Panc1 (cell line): Measurements from ENCODE around the gene SLC40A1. TPM values are rescaled to one million over a fixed set of nuclear protein-coding genes. Genes with fewer than 3 reads are reported as not detected.

Experiments used
- ATAC-seq: fragments of 200-7000 bp; cut with Tn5 transposase; 2 replicates; pipeline ENCODE4 v1.9.1; 2020; ENCODE audit warnings: mild to moderate bottlenecking, moderate library complexity
- BruUV-seq: library from RNA; stranded (reverse); fragments of 400-500 nt; replicated peaks from 2 replicates; lab custom pipeline; 2021; lab: Mats Ljungman, UMichigan
- CTCF ChIA-PET: fragments of 300-600 bp; sonication (Branson Sonifier 250); formaldehyde crosslinking; loops from one replicate; lab custom pipeline; 2022; ENCODE audit warnings: antibody characterized with exemption; lab: Charles Lee
- POLR2A ChIA-PET: fragments of 300-600 bp; sonication (Branson Sonifier 250); formaldehyde crosslinking; loops from one replicate; lab custom pipeline; 2022; ENCODE audit warnings: antibody characterized with exemption; lab: Charles Lee
- DNase-seq: peaks from one replicate; pipeline ENCODE4 v3.0.0-alpha.2; 2010; ENCODE audit warnings: low read depth, low spot score
- H3K27ac ChIP-seq: 2 replicates; pipeline ENCODE4 v1.5.1; 2011; ENCODE audit warnings: mild to moderate bottlenecking, low read length, inconsistent platforms
- H3K27me3 ChIP-seq: fragments of 200-500 bp; sonication (Bioruptor generic); 2 replicates; pipeline ENCODE4 v1.6.0; 2014; ENCODE audit warnings: low read length, inconsistent platforms; ENCODE audit not compliant: control insufficient read depth, insufficient read depth
- H3K36me3 ChIP-seq: fragments of 200-500 bp; sonication (Bioruptor generic); 2 replicates; pipeline ENCODE4 v1.5.1; 2014; ENCODE audit warnings: inconsistent platforms, mild to moderate bottlenecking, low read length, moderate library complexity; ENCODE audit not compliant: control insufficient read depth, insufficient read depth
- H3K4me1 ChIP-seq: 2 replicates; pipeline ENCODE4 v1.5.1; 2011; ENCODE audit warnings: inconsistent platforms, mild to moderate bottlenecking, low read length, moderate library complexity; ENCODE audit not compliant: control insufficient read depth, insufficient read depth
- H3K4me3 ChIP-seq, 2 experiments: 2 replicates each; pipeline ENCODE4 v1.5.1; 2011 to 2012; ENCODE audit warnings: low read depth in 2 of 2, low read length in 2 of 2, mild to moderate bottlenecking in 2 of 2, inconsistent platforms in 1 of 2, moderate library complexity in 1 of 2
- H3K9me3 ChIP-seq: fragments of 200-500 bp; sonication (Bioruptor generic); 2 replicates; pipeline ENCODE4 v1.5.1; 2014; ENCODE audit warnings: low read depth, mild to moderate bottlenecking, inconsistent platforms, low read length, moderate library complexity; ENCODE audit not compliant: control insufficient read depth, insufficient read depth
- POLR2AphosphoS5 ChIP-seq: IDR thresholded peaks from 2 replicates; pipeline ENCODE4 v1.6.1; 2012; ENCODE audit warnings: mild to moderate bottlenecking, low read depth, low read length, moderate library complexity
- SIN3A ChIP-seq: IDR thresholded peaks from 2 replicates; pipeline ENCODE4 v1.6.1; 2012; ENCODE audit warnings: low read depth, mild to moderate bottlenecking, low read length, moderate library complexity, borderline replicate concordance; ENCODE audit not compliant: insufficient read depth
- TCF7L2 ChIP-seq: IDR thresholded peaks from 2 replicates; pipeline ENCODE4 v1.6.1; 2011; ENCODE audit warnings: mild to moderate bottlenecking, low read depth, low read length, inconsistent platforms
- in situ Hi-C: cut with HindIII; loops from 2 replicates; pipeline ENCODE4 v1.10.0; 2016; ENCODE audit warnings: low sequenced_read_pairs, low pct_unique_long_range_greater_than_20kb
- intact Hi-C: fragments of 100-400 bp; cut with micrococcal nuclease; formaldehyde crosslinking; loops from one replicate; pipeline ENCODE4 v1.10.0; 2022; ENCODE audit not compliant: unreplicated experiment
- total RNA-seq: library from RNA; stranded (reverse); gene quantifications from one replicate; pipeline ENCODE4 v1.2.1, GENCODE V29; 2021; ENCODE audit not compliant: unreplicated experiment
- TF ChIP-seq, protein P1 (sequence below): fragments of 450-650 bp; IDR thresholded peaks from 2 replicates; pipeline ENCODE4 v1.5.1; 2017; ENCODE audit warnings: mild to moderate bottlenecking
- TF ChIP-seq, protein P2 (sequence below), 2 experiments: IDR thresholded peaks; 2 replicates each; pipeline ENCODE4 v1.6.1; 2011 to 2012; ENCODE audit warnings: low read depth in 2 of 2, control low read depth in 1 of 2, low read length in 1 of 2, mild to moderate bottlenecking in 1 of 2, moderate library complexity in 1 of 2; ENCODE audit not compliant: insufficient read depth in 1 of 2

SLC40A1 gene
- total RNA-seq, 1 experiment from 2014 or later: 0.74 TPM

DNA sequence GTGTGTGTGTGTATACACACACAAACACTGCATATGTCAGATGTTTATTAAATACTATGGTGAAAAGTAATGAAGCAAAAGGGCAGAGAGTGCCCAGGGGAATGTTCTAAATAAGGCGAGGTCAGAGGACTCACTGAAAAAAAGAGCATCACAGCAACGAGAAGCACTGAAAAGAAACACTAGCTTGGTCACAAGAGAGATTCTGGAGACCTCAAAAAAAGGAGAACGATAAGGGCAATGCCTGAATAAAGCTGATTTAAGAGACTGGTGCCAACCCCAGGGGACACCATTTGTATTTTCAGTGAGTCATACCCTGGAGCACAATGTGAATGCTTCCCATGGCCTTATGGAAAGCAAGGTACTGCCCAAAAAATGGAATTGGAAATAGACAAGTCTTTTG, 14.5 kb downstream of the SLC40A1 start:
- ATAC-seq (no peak), DNase-seq (no peak)
- Histone ChIP-seq H3K4me3 (no peak overlapping the region), H3K9me3 (no peaks in the 10 kb centered on the region), H3K36me3 (no peaks in the 10 kb centered on the region), H3K4me1 (no peaks in the 10 kb centered on the region), H3K27me3 (peaks cover 5% of the 10 kb centered on the region; the same call in 1 of the 2 replicates), H3K27ac (no peak overlapping the region)
- POLR2A ChIA-PET: no interaction called here
- in situ Hi-C loops (no loop called here), intact Hi-C loops (no loop called here)
- no TSS peak for BruUV-seq
- CTCF ChIA-PET: no interaction called here
- TF ChIP-seq SIN3A (no peak), POLR2AphosphoS5 (no peak), TCF7L2 (no peak)
- TF ChIP-seq, protein P1, sequence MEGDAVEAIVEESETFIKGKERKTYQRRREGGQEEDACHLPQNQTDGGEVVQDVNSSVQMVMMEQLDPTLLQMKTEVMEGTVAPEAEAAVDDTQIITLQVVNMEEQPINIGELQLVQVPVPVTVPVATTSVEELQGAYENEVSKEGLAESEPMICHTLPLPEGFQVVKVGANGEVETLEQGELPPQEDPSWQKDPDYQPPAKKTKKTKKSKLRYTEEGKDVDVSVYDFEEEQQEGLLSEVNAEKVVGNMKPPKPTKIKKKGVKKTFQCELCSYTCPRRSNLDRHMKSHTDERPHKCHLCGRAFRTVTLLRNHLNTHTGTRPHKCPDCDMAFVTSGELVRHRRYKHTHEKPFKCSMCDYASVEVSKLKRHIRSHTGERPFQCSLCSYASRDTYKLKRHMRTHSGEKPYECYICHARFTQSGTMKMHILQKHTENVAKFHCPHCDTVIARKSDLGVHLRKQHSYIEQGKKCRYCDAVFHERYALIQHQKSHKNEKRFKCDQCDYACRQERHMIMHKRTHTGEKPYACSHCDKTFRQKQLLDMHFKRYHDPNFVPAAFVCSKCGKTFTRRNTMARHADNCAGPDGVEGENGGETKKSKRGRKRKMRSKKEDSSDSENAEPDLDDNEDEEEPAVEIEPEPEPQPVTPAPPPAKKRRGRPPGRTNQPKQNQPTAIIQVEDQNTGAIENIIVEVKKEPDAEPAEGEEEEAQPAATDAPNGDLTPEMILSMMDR: no peak

DNA sequence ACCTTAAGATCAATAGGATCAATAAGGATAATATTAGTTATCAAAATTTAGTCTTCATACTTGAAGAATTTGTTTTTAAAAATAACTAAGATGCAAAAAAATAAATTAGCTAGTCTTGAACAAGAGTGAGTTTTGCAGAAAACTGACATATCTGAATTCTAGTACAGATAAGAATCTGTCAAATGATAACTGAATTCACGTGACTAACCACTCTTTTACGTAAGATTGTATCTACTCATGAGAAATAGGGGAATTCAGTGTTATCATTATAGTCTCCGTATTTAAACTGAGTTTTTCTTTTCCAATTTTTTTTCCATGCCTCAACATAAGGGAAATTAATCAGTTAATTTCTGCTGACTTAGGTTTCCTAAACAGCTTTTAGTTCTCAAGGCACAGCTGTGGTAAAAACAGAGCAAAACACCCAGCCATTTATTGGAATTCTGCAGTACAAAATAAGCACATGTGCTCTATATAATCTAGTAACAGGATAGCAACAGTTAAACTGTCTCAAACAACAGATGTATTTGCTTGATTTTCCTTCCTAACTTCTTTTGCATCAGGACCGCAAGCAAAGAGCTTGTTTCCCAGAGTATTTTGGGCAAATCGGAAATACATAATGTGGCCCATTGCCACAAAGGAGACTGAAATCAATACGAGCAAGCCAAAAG, 19.1 kb downstream of the SLC40A1 start:
- ATAC-seq (no peak), DNase-seq (no peak)
- Histone ChIP-seq H3K4me3 (no peak overlapping the region), H3K9me3 (no peaks in the 10 kb centered on the region), H3K27ac (no peak overlapping the region), H3K4me1 (no peaks in the 10 kb centered on the region), H3K36me3 (no peaks in the 10 kb centered on the region), H3K27me3 (peaks cover 3% of the 10 kb centered on the region; the same call in 1 of the 2 replicates)
- no peak for TF ChIP-seq TCF7L2
- TF ChIP-seq, protein P1: no peak
- no peak for TF ChIP-seq POLR2AphosphoS5
- no peak for TF ChIP-seq SIN3A
- TF ChIP-seq, protein P2, sequence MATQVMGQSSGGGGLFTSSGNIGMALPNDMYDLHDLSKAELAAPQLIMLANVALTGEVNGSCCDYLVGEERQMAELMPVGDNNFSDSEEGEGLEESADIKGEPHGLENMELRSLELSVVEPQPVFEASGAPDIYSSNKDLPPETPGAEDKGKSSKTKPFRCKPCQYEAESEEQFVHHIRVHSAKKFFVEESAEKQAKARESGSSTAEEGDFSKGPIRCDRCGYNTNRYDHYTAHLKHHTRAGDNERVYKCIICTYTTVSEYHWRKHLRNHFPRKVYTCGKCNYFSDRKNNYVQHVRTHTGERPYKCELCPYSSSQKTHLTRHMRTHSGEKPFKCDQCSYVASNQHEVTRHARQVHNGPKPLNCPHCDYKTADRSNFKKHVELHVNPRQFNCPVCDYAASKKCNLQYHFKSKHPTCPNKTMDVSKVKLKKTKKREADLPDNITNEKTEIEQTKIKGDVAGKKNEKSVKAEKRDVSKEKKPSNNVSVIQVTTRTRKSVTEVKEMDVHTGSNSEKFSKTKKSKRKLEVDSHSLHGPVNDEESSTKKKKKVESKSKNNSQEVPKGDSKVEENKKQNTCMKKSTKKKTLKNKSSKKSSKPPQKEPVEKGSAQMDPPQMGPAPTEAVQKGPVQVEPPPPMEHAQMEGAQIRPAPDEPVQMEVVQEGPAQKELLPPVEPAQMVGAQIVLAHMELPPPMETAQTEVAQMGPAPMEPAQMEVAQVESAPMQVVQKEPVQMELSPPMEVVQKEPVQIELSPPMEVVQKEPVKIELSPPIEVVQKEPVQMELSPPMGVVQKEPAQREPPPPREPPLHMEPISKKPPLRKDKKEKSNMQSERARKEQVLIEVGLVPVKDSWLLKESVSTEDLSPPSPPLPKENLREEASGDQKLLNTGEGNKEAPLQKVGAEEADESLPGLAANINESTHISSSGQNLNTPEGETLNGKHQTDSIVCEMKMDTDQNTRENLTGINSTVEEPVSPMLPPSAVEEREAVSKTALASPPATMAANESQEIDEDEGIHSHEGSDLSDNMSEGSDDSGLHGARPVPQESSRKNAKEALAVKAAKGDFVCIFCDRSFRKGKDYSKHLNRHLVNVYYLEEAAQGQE (IDR thresholded peaks at IDR 0.05; ENCODE audit: insufficient read depth in 1 of 2, low read depth in 2 of 2, low read length in 1 of 2): no peak
- intact Hi-C loops (no loop called here), in situ Hi-C loops (no loop called here)
- CTCF ChIA-PET: no interaction called here
- no TSS peak for BruUV-seq
- POLR2A ChIA-PET: no interaction called here
